A549 (cell line): Measurements from ENCODE around the gene KIAA0930.

Source experiments
- CEBPB ChIP-seq, 2 experiments: fragments of >200 bp in 1 of 2; sonication (Bioruptor Twin) in 1 of 2; formaldehyde crosslinking in 1 of 2; IDR thresholded peaks; 2 replicates each; pipeline ENCODE4 v1.6.1; 2012 to 2016
- CHD2 ChIP-seq: fragments of 150-350 bp; IDR thresholded peaks from 2 replicates; pipeline ENCODE4 v1.6.1; 2014; ENCODE audit warnings: low read length; ENCODE audit not compliant: partially characterized antibody
- CTCF ChIP-seq: fragments of >200 bp; sonication (Bioruptor Twin); formaldehyde crosslinking; IDR thresholded peaks from 3 replicates; pipeline ENCODE4 v1.5.1; 2016
- FOSL2 ChIP-seq, 2 experiments: fragments of 450-650 bp in 1 of 2; fragments of >200 bp in 1 of 2; sonication (Bioruptor Twin) in 1 of 2; formaldehyde crosslinking; IDR thresholded peaks; 2 replicates each; pipeline versions ENCODE4 v1.5.0 to v1.6.1; 2016 to 2020; ENCODE audit warnings: mild to moderate bottlenecking in 1 of 2, moderate library complexity in 1 of 2
- HDAC2 ChIP-seq: fragments of 200-600 bp; sonication (generic); IDR thresholded peaks from 2 replicates; pipeline ENCODE4 v1.6.1; 2016
- MAFK ChIP-seq: fragments of 450-650 bp; IDR thresholded peaks from 2 replicates; pipeline ENCODE4 v1.6.1; 2014; ENCODE audit not compliant: partially characterized antibody
- POLR2A ChIP-seq: IDR thresholded peaks from 2 replicates; pipeline ENCODE4 v1.6.1; 2012; ENCODE audit warnings: mild to moderate bottlenecking, low read length
- RARB ChIP-seq: fragments of 250-450 bp; sonication (Bioruptor Pico); IDR thresholded peaks from 2 replicates; pipeline ENCODE4 v1.8.0; 2021; ENCODE audit warnings: mild to moderate bottlenecking, moderate library complexity
- SREBF2 ChIP-seq: fragments of 450-650 bp; IDR thresholded peaks from 2 replicates; pipeline ENCODE4 v1.6.1; 2014; ENCODE audit warnings: mild to moderate bottlenecking, moderate library complexity
- USF2 ChIP-seq: fragments of 450-650 bp; IDR thresholded peaks from 2 replicates; pipeline ENCODE4 v1.6.1; 2014; ENCODE audit warnings: antibody characterized with exemption
- ZFP36 ChIP-seq: fragments of 450-650 bp; IDR thresholded peaks from 2 replicates; pipeline ENCODE4 v1.6.1; 2014; ENCODE audit warnings: borderline replicate concordance; ENCODE audit not compliant: partially characterized antibody
- ZNF302 ChIP-seq: fragments of 250-450 bp; sonication (Bioruptor Pico); IDR thresholded peaks from 2 replicates; pipeline ENCODE4 v1.9.0; 2021; ENCODE audit warnings: inconsistent platforms, mild to moderate bottlenecking, moderate library complexity
- ZSCAN20 ChIP-seq: fragments of 250-450 bp; sonication (Bioruptor Pico); IDR thresholded peaks from 2 replicates; pipeline ENCODE4 v1.8.0; 2022; ENCODE audit warnings: mild to moderate bottlenecking, moderate library complexity

- no peak for TF ChIP-seq MAFK
- TF ChIP-seq HDAC2, result no peak
- TF ChIP-seq CEBPB (IDR thresholded peaks at IDR 0.05), result no peak
- TF ChIP-seq ZNF302 (CRISPR knock-in tag), result no peak
- TF ChIP-seq CTCF, result no peak
- no peak for TF ChIP-seq USF2
- TF ChIP-seq ZSCAN20, result no peak
- TF ChIP-seq RARB (CRISPR knock-in tag), result no peak
- TF ChIP-seq POLR2A, result no peak
- TF ChIP-seq ZFP36, result no peak
- TF ChIP-seq FOSL2 (IDR thresholded peaks at IDR 0.05), result no peak
- TF ChIP-seq FOSL2 (CRISPR knock-in tag; IDR thresholded peaks at IDR 0.05), result no peak
- TF ChIP-seq CHD2, result no peak
- TF ChIP-seq SREBF2, result no peak
Observed at GRCh38 chr22:45253039-45253641, 12.4 kb upstream of the KIAA0930 start.
